Stomach (tissue), 4 donors: ENCODE data around the gene MTNR1B.

Experiments used
- EP300 ChIP-seq: sonication (generic); formaldehyde crosslinking; IDR thresholded peaks from one replicate; pipeline ENCODE4 v1.6.1; 2017; ENCODE audit warnings: antibody characterized with exemption
- POLR2A ChIP-seq, 4 donors: fragments of 450-650 bp; IDR thresholded peaks; one replicate each; pipeline ENCODE4 v1.6.1; 2016; ENCODE audit warnings: antibody characterized with exemption in 4 of 4, control low read depth in 2 of 4, mild to moderate bottlenecking in 1 of 4, moderate library complexity in 1 of 4
- TF ChIP-seq, protein P1 (sequence below), 7 experiments: fragments of 450-650 bp in 4 of 7; fragments of 200-600 bp in 3 of 7; sonication (generic) in 3 of 7; IDR thresholded peaks; one replicate each; pipeline ENCODE4 v1.5.1; 2016 to 2019; ENCODE audit warnings: antibody characterized with exemption in 7 of 7, control low read depth in 2 of 7, mild to moderate bottlenecking in 1 of 7

DNA sequence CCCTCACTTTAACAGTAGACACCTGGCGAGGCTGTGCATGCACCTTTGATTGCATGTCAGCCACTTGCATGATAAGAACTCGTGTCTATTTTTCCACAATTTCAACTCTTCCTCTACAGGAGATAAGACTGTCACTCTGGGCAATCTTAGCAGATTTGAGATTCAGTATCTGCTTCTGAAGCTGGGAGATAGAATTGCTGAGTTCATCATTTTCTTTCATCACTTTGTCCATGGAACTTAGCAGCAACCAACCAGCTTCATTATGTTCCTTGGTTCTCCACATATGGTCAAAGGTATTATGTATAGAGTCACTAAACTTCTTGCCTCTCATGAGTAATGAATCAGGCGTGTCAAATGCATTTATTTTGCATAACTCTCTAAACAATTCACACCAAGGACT lies 17.1 kb downstream of the MTNR1B start:
- TF ChIP-seq, protein P1, sequence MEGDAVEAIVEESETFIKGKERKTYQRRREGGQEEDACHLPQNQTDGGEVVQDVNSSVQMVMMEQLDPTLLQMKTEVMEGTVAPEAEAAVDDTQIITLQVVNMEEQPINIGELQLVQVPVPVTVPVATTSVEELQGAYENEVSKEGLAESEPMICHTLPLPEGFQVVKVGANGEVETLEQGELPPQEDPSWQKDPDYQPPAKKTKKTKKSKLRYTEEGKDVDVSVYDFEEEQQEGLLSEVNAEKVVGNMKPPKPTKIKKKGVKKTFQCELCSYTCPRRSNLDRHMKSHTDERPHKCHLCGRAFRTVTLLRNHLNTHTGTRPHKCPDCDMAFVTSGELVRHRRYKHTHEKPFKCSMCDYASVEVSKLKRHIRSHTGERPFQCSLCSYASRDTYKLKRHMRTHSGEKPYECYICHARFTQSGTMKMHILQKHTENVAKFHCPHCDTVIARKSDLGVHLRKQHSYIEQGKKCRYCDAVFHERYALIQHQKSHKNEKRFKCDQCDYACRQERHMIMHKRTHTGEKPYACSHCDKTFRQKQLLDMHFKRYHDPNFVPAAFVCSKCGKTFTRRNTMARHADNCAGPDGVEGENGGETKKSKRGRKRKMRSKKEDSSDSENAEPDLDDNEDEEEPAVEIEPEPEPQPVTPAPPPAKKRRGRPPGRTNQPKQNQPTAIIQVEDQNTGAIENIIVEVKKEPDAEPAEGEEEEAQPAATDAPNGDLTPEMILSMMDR (IDR thresholded peaks at IDR 0.05): no peak
- TF ChIP-seq EP300: no peak
- no peak for TF ChIP-seq POLR2A (IDR thresholded peaks at IDR 0.05)
